ENCODE data around the gene POLR1G.

DNA sequence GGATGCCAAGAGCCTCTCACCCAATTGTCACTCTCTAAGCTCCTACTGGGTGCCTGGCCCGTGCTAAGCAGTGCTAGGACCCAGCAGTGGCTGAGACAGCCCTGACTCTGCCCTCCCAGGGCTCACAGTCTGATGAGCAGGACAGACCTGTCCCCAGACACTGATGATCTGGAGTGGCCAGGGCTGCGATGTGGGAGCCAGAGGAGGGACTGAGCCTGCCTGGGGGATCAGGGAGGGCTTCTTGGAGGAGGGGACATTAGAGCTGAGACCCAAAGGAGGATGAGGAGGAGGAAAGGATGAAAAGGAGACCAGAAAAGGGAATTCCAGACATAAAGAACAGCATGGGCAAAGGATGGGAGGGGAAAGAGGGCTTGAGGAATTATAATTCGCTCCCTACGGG is 10.7 kb downstream of the POLR1G start:
- TF ChIP-seq, protein P1, sequence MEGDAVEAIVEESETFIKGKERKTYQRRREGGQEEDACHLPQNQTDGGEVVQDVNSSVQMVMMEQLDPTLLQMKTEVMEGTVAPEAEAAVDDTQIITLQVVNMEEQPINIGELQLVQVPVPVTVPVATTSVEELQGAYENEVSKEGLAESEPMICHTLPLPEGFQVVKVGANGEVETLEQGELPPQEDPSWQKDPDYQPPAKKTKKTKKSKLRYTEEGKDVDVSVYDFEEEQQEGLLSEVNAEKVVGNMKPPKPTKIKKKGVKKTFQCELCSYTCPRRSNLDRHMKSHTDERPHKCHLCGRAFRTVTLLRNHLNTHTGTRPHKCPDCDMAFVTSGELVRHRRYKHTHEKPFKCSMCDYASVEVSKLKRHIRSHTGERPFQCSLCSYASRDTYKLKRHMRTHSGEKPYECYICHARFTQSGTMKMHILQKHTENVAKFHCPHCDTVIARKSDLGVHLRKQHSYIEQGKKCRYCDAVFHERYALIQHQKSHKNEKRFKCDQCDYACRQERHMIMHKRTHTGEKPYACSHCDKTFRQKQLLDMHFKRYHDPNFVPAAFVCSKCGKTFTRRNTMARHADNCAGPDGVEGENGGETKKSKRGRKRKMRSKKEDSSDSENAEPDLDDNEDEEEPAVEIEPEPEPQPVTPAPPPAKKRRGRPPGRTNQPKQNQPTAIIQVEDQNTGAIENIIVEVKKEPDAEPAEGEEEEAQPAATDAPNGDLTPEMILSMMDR (IDR thresholded peaks at IDR 0.05) = no peak
- TF ChIP-seq EP300 (IDR thresholded peaks at IDR 0.05) = no peak
- TF ChIP-seq POLR2A (IDR thresholded peaks at IDR 0.05) = no peak

All from gastroesophageal sphincter (tissue), 3 donors.